HepG2 (cell line): ENCODE data around the gene DAZAP1.

Source experiments
- BCLAF1 ChIP-seq: fragments of 450-650 bp; IDR thresholded peaks from 2 replicates; pipeline ENCODE4 v1.6.1; 2017; ENCODE audit warnings: mild to moderate bottlenecking
- CCDC6 ChIP-seq: sonication (generic); formaldehyde crosslinking; IDR thresholded peaks from 2 replicates; pipeline ENCODE4 v1.8.1; 2022; ENCODE audit warnings: mild to moderate bottlenecking, missing genetic modification reagents, moderate library complexity
- CTCF ChIP-seq: sonication (generic); formaldehyde crosslinking; IDR thresholded peaks from 2 replicates; pipeline ENCODE4 v1.5.0; 2020; ENCODE audit warnings: mild to moderate bottlenecking, missing genetic modification reagents, moderate library complexity
- MAX ChIP-seq: IDR thresholded peaks from 2 replicates; pipeline ENCODE4 v1.6.1; 2012; ENCODE audit warnings: inconsistent platforms
- POLR2AphosphoS5 ChIP-seq: IDR thresholded peaks from 2 replicates; pipeline ENCODE4 v1.6.1; 2012; ENCODE audit warnings: low read depth, low read length
- USF2 ChIP-seq, 2 experiments: sonication (generic) in 1 of 2; formaldehyde crosslinking in 1 of 2; IDR thresholded peaks; 2 replicates each; pipeline versions ENCODE4 v1.5.1 to v1.6.1; 2011 to 2020; ENCODE audit warnings: borderline replicate concordance in 1 of 2, low read depth in 1 of 2, low read length in 1 of 2, mild to moderate bottlenecking in 1 of 2, missing genetic modification reagents in 1 of 2, moderate library complexity in 1 of 2

GRCh38 chr19:1384478-1385110, 22.8 kb upstream of the DAZAP1 start:
- TF ChIP-seq CCDC6 (CRISPR knock-in tag) (no peak), CTCF (CRISPR knock-in tag) (no peak), MAX (no peak), POLR2AphosphoS5 (no peak), USF2 (IDR thresholded peaks at IDR 0.05; ENCODE audit: low read depth, low read length) (no peak), USF2 (CRISPR knock-in tag; IDR thresholded peaks at IDR 0.05; ENCODE audit: borderline replicate concordance) (no peak), BCLAF1 (no peak)
